PC-9 (cell line): ENCODE results near the gene CRTAC1.

ENCODE experiments used
- CTCF ChIP-seq: fragments of 200-600 bp; sonication (generic); conservative IDR thresholded peaks from 2 replicates; pipeline ENCODE4 v1.6.1; 2017; ENCODE audit warnings: mixed run types, antibody characterized with exemption, mild to moderate bottlenecking, moderate library complexity
- EZH2 ChIP-seq: fragments of 200-600 bp; sonication (generic); IDR thresholded peaks from 2 replicates; pipeline ENCODE4 v1.8.0; 2017; ENCODE audit warnings: antibody characterized with exemption, low read depth

GRCh38 chr10:97999923-98000248, 30.5 kb downstream of the CRTAC1 start:
- TF ChIP-seq EZH2 (no peak), CTCF (no peak)
